GM12891 (cell line): Measurements from ENCODE around the gene CNTN4.

Source experiments
- PAX5 ChIP-seq: IDR thresholded peaks from 2 replicates; pipeline ENCODE4 v1.6.1; 2011; ENCODE audit warnings: low read length, moderate library complexity, mild to moderate bottlenecking; ENCODE audit not compliant: insufficient read depth, severe bottlenecking
- POLR2A ChIP-seq: IDR thresholded peaks from 2 replicates; pipeline ENCODE4 v1.6.1; 2011; ENCODE audit warnings: low read depth, low read length, control low read depth
- POLR2AphosphoS5 ChIP-seq: IDR thresholded peaks from 2 replicates; pipeline ENCODE4 v1.6.1; 2011; ENCODE audit warnings: low read depth, low read length, control low read depth
- POU2F2 ChIP-seq: IDR thresholded peaks from 2 replicates; pipeline ENCODE4 v1.6.1; 2011; ENCODE audit warnings: low read depth, mild to moderate bottlenecking, control low read depth, low read length, moderate library complexity
- SPI1 ChIP-seq: IDR thresholded peaks from 2 replicates; pipeline ENCODE4 v1.6.1; 2011; ENCODE audit warnings: low read depth, low read length, control low read depth
- TAF1 ChIP-seq: IDR thresholded peaks from 2 replicates; pipeline ENCODE4 v1.6.1; 2011; ENCODE audit warnings: low read depth, low read length, control low read depth

DNA sequence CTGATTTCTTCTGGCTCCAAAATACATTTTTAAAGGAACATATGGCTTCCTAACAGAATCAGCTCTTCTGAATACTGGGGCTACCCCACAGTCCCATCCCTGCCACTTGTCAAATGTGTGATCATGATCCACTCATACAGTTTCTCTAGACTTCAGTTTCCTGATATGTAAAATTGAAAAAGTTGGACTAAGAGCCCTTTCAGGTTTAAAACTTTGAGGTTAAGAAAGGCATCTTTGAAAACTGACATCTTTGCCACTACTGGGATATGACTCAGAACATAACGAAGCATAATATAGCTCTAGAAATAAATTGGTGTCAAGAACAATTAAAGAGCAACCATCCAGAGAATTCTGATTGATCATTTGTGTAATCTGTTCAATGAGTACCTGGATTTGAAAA, 763.3 kb downstream of the CNTN4 start:
- no peak for TF ChIP-seq POLR2A
- TF ChIP-seq TAF1: no peak
- no peak for TF ChIP-seq POLR2AphosphoS5
- TF ChIP-seq SPI1: no peak
- no peak for TF ChIP-seq PAX5
- TF ChIP-seq POU2F2: no peak
